Left ventricle myocardium superior (tissue), 1 donor: Measurements from ENCODE around the gene NCOA5. TPM values are rescaled to one million over a fixed set of nuclear protein-coding genes. Genes with fewer than 3 reads are reported as not detected.

Experiments
- total RNA-seq: library from RNA; stranded (reverse); fragmentation: NEBNext Ultra II Directional; extraction: Animal tissue kit (Norgen Biotek cat#: 25700); gene quantifications from one replicate; pipeline ENCODE4 v1.2.1, GENCODE V29; 2021
- donor health status: DM: no; HTN: yes; CAD: no; lungs with severe emphysema.

NCOA5 gene
- total RNA-seq, 1 donor from 2014 or later = 19.4 TPM

Other genes starting within 250 kb of the NCOA5 start
- gene ACOT8, start 232.6 kb downstream of the NCOA5 start, total RNA-seq = 31.9 TPM
- 1.9 TPM for gene ZSWIM3, start 232.3 kb downstream of the NCOA5 start, total RNA-seq
- gene ZSWIM1, start 208.7 kb downstream of the NCOA5 start, total RNA-seq = 11.9 TPM
- 1.1 TPM for gene SPATA25, start 202.3 kb downstream of the NCOA5 start, total RNA-seq
- gene NEURL2, start 198.8 kb downstream of the NCOA5 start, total RNA-seq = 5.8 TPM
- 123 TPM for gene CTSA, start 198.6 kb downstream of the NCOA5 start, total RNA-seq
- 97.7 TPM for gene PLTP, start 177.8 kb downstream of the NCOA5 start, total RNA-seq
- gene PCIF1, start 155.3 kb downstream of the NCOA5 start, total RNA-seq = 26.2 TPM
- 10.0 TPM for gene ZNF335, start 117.8 kb downstream of the NCOA5 start, total RNA-seq
- 0.64 TPM for gene MMP9, start 81.1 kb downstream of the NCOA5 start, total RNA-seq
- 1.3 TPM for gene SLC12A5, start 60.7 kb downstream of the NCOA5 start, total RNA-seq
- 6.7 TPM for gene CD40, start 28.4 kb upstream of the NCOA5 start, total RNA-seq
- gene CDH22, start 218.5 kb upstream of the NCOA5 start, total RNA-seq = 2.3 TPM